GM12878 (cell line): ENCODE data around the gene MINAR1. TPM values are rescaled to one million over a fixed set of nuclear protein-coding genes. Genes with fewer than 3 reads are reported as not detected.

Source experiments
- ATAC-seq: fragments of 200-7000 bp; cut with Tn5 transposase; 3 replicates; pipeline ENCODE4 v1.9.1; 2020; ENCODE audit warnings: mild to moderate bottlenecking, moderate library complexity
- BruUV-seq: library from RNA; stranded (reverse); fragments of 400-500 nt; replicated peaks from 2 replicates; lab custom pipeline; 2021; lab: Mats Ljungman, UMichigan
- CTCF ChIA-PET: fragments of 300-600 bp; sonication (Branson Sonifier 250); formaldehyde crosslinking; extraction: SDS; loops from one replicate; lab custom pipeline; 2021; ENCODE audit warnings: inconsistent platforms; lab: Yijun Ruan, JAX
- POLR2A ChIA-PET: fragments of 350-600 bp; formaldehyde crosslinking; extraction: SDS; loops from one replicate; lab custom pipeline; 2021; ENCODE audit warnings: inconsistent platforms; lab: Charles Lee
- RAD21 ChIA-PET: fragments of 300-600 bp; sonication (Branson Sonifier 250); formaldehyde crosslinking; loops from one replicate; lab custom pipeline; 2023; ENCODE audit warnings: antibody characterized with exemption; ENCODE audit not compliant: unreplicated experiment; lab: Charles Lee
- SMC1A ChIA-PET: fragments of 300-600 bp; sonication (Branson Sonifier 250); formaldehyde crosslinking; loops from one replicate; lab custom pipeline; 2023; ENCODE audit not compliant: unreplicated experiment, uncharacterized antibody; lab: Charles Lee
- DNase-seq: peaks from one replicate; pipeline ENCODE4 v3.0.0-alpha.2; 2011; ENCODE audit warnings: low read depth, low spot score
- FAIRE-seq: peaks from 3 replicates; lab custom pipeline; 2011; peaks lifted over from hg19 to GRCh38; lab: Jason Lieb, UNC
- H2AFZ ChIP-seq: 2 replicates; pipeline ENCODE4 v1.6.0; 2011; ENCODE audit warnings: low read depth, low read length, control low read depth; ENCODE audit not compliant: control insufficient read depth
- H3K27ac ChIP-seq: 2 replicates; pipeline ENCODE4 v1.5.1; 2011; ENCODE audit warnings: control low read depth; ENCODE audit not compliant: control insufficient read depth, insufficient read depth
- H3K27me3 ChIP-seq, 2 experiments: replicated peaks in 1 of 2; 2 replicates each; pipeline versions ENCODE4 v1.6.0 to v1.6.1; 2011; ENCODE audit warnings: low read length in 1 of 2; ENCODE audit not compliant: control insufficient read depth in 2 of 2, insufficient read depth in 2 of 2
- H3K36me3 ChIP-seq, 2 experiments: 2 replicates each; pipeline ENCODE4 v1.5.1; 2011; ENCODE audit warnings: low read length in 1 of 2; ENCODE audit not compliant: control insufficient read depth in 2 of 2, insufficient read depth in 2 of 2
- H3K4me1 ChIP-seq: 2 replicates; pipeline ENCODE4 v1.6.1; 2011; ENCODE audit warnings: mild to moderate bottlenecking, low read length, moderate library complexity, mixed read lengths; ENCODE audit not compliant: control insufficient read depth, insufficient read depth
- H3K4me2 ChIP-seq: 2 replicates; pipeline ENCODE4 v1.6.0; 2011; ENCODE audit warnings: control low read depth; ENCODE audit not compliant: control insufficient read depth, insufficient read depth
- H3K4me3 ChIP-seq: fragments of 200-600 bp; sonication (generic); 2 replicates; pipeline ENCODE4 v1.5.1; 2016
- H3K79me2 ChIP-seq: 2 replicates; pipeline ENCODE4 v1.6.0; 2011; ENCODE audit warnings: low read length; ENCODE audit not compliant: control insufficient read depth, insufficient read depth
- H3K9ac ChIP-seq: 2 replicates; pipeline ENCODE4 v1.8.0; 2011; ENCODE audit warnings: low read length, control low read depth, mixed read lengths; ENCODE audit not compliant: control insufficient read depth, insufficient read depth
- H3K9me3 ChIP-seq: replicated peaks from 3 replicates; pipeline ENCODE4 v1.5.1; 2011; ENCODE audit warnings: mild to moderate bottlenecking, low read length; ENCODE audit not compliant: control insufficient read depth, insufficient read depth
- H4K20me1 ChIP-seq: 2 replicates; pipeline ENCODE4 v1.6.0; 2011; ENCODE audit not compliant: control insufficient read depth, insufficient read depth
- ATF7 ChIP-seq: fragments of 450-650 bp; IDR thresholded peaks from 2 replicates; pipeline ENCODE4 v1.6.1; 2016; ENCODE audit warnings: low read depth, mild to moderate bottlenecking
- CBX3 ChIP-seq: fragments of 200-600 bp; sonication (generic); IDR thresholded peaks from 2 replicates; pipeline ENCODE4 v1.6.1; 2016; ENCODE audit warnings: low read depth, borderline replicate concordance
- ETV6 ChIP-seq, 2 experiments: fragments of 450-650 bp in 1 of 2; IDR thresholded peaks in 1 of 2; conservative IDR thresholded peaks in 1 of 2; 2 replicates each; pipeline ENCODE4 v1.6.1; 2014; ENCODE audit warnings: antibody characterized with exemption in 1 of 2, borderline replicate concordance in 1 of 2, low read depth in 1 of 2, mild to moderate bottlenecking in 1 of 2, moderate library complexity in 1 of 2
- GABPA ChIP-seq: IDR thresholded peaks from 2 replicates; pipeline ENCODE4 v1.6.1; 2014; ENCODE audit warnings: antibody characterized with exemption, low read depth, mild to moderate bottlenecking, inconsistent platforms
- NFXL1 ChIP-seq: fragments of 450-650 bp; IDR thresholded peaks from 2 replicates; pipeline ENCODE4 v1.6.1; 2017; ENCODE audit warnings: antibody characterized with exemption, mild to moderate bottlenecking, borderline replicate concordance
- WGBS: methylation state at CpG from one replicate; pipeline ENCODE4 v1.1.6; 2016; ENCODE audit warnings: low lambda C conversion rate; ENCODE audit not compliant: insufficient replicate concordance, insufficient coverage; ENCODE audit errors: missing lambda C conversion rate; 5-methylcytosine and 5-hydroxymethylcytosine counted together
- in situ Hi-C: fragments of 300-500 bp; cut with MboI; formaldehyde crosslinking; loops from 9 replicates; pipeline ENCODE4 v1.14.3; 2018; ENCODE audit warnings: mixed read lengths
- intact Hi-C: fragments of 100-400 bp; cut with micrococcal nuclease; formaldehyde crosslinking; loops from one replicate; pipeline ENCODE4 v1.14.2; 2022; ENCODE audit not compliant: unreplicated experiment
- polyA plus RNA-seq, 11 experiments: library from polyadenylated mRNA; depleted of rRNA in 4 of 11; unstranded in 6 of 11; stranded (reverse) in 5 of 11; fragments of >200 nt; fragmentation: Nextera tagmentation in 4 of 11; fragmentation: Illumina TruSeq in 1 of 11; extraction: Ambion mirVana in 4 of 11; extraction: Trizol in 1 of 11; gene quantifications; 1 replicate in 1 of 11; 2 replicates in 10 of 11; pipeline versions ENCODE4 v1.2.1 to v1.2.3, GENCODE V29; 2011 to 2016; ENCODE audit warnings: inconsistent platforms in 2 of 11, missing spikeins in 2 of 11, low read depth in 1 of 11
- total RNA-seq, 4 experiments: library from RNA; depleted of rRNA in 3 of 4; stranded (reverse); fragments of >200 nt in 3 of 4; fragmentation: Illumina TruSeq in 1 of 4; extraction: Trizol in 1 of 4; gene quantifications; 2 replicates each; pipeline versions ENCODE4 v1.2.1 to v1.2.3, GENCODE V29; 2013 to 2021
- TF ChIP-seq, protein P1 (sequence below): IDR thresholded peaks from 2 replicates; pipeline ENCODE4 v1.6.1; 2012; ENCODE audit warnings: mild to moderate bottlenecking, low read depth, low read length
- TF ChIP-seq, protein P2 (sequence below): fragments of 450-650 bp; IDR thresholded peaks from 2 replicates; pipeline ENCODE4 v1.6.1; 2018; ENCODE audit warnings: mild to moderate bottlenecking, low read depth, moderate library complexity; ENCODE audit not compliant: partially characterized antibody

The MINAR1 gene
- total and polyA plus RNA-seq, 10 of the 15 experiments (the other 5 are each of a cell fraction or from before 2014, with no cell fraction given), result 0.05 to 0.40 (median 0.24) TPM

DNA sequence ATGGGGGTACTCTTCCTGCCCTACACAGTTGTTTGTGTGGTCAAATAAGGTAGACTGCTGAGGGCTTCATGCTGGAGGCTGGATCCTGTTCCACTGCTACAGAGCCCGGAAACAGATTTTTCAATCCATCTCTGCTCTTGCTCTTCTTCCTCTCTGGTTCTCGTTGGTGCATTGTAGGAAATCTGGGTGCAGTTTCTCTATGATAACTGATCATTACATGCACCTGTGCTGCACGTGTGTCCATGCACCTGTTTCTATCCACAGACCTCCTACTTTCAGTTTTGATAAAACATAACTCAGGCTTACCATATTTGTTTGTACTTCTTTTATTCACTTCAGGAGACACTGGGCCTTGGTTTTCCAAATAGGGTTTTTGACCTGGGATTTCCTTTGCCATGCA is 21.3 kb downstream of the MINAR1 start:
- H3K36me3 ChIP-seq, result no peaks in the 10 kb centered on the region
- TF ChIP-seq ETV6 (conservative IDR thresholded peaks at IDR 0.05 in 1 of 2, IDR thresholded peaks at IDR 0.05 in 1 of 2; ENCODE audit: borderline replicate concordance in 1 of 2, low read depth in 1 of 2), result no peak
- no peak for TF ChIP-seq CBX3
- no peak for TF ChIP-seq NFXL1
- TF ChIP-seq GABPA, result no peak
- TF ChIP-seq ATF7, result no peak
- TF ChIP-seq, protein P1, sequence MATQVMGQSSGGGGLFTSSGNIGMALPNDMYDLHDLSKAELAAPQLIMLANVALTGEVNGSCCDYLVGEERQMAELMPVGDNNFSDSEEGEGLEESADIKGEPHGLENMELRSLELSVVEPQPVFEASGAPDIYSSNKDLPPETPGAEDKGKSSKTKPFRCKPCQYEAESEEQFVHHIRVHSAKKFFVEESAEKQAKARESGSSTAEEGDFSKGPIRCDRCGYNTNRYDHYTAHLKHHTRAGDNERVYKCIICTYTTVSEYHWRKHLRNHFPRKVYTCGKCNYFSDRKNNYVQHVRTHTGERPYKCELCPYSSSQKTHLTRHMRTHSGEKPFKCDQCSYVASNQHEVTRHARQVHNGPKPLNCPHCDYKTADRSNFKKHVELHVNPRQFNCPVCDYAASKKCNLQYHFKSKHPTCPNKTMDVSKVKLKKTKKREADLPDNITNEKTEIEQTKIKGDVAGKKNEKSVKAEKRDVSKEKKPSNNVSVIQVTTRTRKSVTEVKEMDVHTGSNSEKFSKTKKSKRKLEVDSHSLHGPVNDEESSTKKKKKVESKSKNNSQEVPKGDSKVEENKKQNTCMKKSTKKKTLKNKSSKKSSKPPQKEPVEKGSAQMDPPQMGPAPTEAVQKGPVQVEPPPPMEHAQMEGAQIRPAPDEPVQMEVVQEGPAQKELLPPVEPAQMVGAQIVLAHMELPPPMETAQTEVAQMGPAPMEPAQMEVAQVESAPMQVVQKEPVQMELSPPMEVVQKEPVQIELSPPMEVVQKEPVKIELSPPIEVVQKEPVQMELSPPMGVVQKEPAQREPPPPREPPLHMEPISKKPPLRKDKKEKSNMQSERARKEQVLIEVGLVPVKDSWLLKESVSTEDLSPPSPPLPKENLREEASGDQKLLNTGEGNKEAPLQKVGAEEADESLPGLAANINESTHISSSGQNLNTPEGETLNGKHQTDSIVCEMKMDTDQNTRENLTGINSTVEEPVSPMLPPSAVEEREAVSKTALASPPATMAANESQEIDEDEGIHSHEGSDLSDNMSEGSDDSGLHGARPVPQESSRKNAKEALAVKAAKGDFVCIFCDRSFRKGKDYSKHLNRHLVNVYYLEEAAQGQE, result no peak
- TF ChIP-seq, protein P2, sequence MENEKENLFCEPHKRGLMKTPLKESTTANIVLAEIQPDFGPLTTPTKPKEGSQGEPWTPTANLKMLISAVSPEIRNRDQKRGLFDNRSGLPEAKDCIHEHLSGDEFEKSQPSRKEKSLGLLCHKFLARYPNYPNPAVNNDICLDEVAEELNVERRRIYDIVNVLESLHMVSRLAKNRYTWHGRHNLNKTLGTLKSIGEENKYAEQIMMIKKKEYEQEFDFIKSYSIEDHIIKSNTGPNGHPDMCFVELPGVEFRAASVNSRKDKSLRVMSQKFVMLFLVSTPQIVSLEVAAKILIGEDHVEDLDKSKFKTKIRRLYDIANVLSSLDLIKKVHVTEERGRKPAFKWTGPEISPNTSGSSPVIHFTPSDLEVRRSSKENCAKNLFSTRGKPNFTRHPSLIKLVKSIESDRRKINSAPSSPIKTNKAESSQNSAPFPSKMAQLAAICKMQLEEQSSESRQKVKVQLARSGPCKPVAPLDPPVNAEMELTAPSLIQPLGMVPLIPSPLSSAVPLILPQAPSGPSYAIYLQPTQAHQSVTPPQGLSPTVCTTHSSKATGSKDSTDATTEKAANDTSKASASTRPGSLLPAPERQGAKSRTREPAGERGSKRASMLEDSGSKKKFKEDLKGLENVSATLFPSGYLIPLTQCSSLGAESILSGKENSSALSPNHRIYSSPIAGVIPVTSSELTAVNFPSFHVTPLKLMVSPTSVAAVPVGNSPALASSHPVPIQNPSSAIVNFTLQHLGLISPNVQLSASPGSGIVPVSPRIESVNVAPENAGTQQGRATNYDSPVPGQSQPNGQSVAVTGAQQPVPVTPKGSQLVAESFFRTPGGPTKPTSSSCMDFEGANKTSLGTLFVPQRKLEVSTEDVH, result no peak
- H3K4me2 ChIP-seq, result no peak overlapping the region
- no peak overlapping the region for H3K27ac ChIP-seq
- intact Hi-C loops, result loop anchor here (5.0 kb wide), 1 partner anchor 144 kb away; no protein-coding TSS in a partner anchor
- H3K9me3 ChIP-seq, result no peaks in the 10 kb centered on the region
- BruUV-seq, result no TSS peak
- ChIA-PET CTCF (no interaction called here), RAD21 (no interaction called here), SMC1A (no interaction called here), POLR2A (no interaction called here)
- no peaks in the 10 kb centered on the region for H3K79me2 ChIP-seq
- no peaks in the 10 kb centered on the region for H3K4me1 ChIP-seq
- H4K20me1 ChIP-seq, result 0 out of 2 replicates have a peak, but pooled peaks cover 3% of the 10 kb centered on the region
- in situ Hi-C loops, result no loop called here
- H3K9ac ChIP-seq, result no peak overlapping the region
- H3K4me3 ChIP-seq, result no peak overlapping the region
- DNase-seq (no peak), ATAC-seq (no peak), FAIRE-seq (no peak)
- no peak overlapping the region for H2AFZ ChIP-seq
- 15% methylated on average over 3 of the region's 3 CpGs for WGBS
- peaks cover 0 to 5% of the 10 kb centered on the region in 2 experiments; a peak in 1 of 4 replicates for H3K27me3 ChIP-seq
